Uterus (tissue), 2 donors: ENCODE data around the gene FEM1B.
A peak's percentile ranks its signal among the peaks of the same experiment; 100 is the strongest.

Experiments
- CTCF ChIP-seq, 4 experiments: fragments of 200-600 bp in 2 of 4; fragments of 450-650 bp in 2 of 4; sonication (generic) in 2 of 4; IDR thresholded peaks; one replicate each; pipeline ENCODE4 v1.5.1; 2016 to 2019; ENCODE audit warnings: antibody characterized with exemption in 4 of 4, mild to moderate bottlenecking in 2 of 4, moderate library complexity in 1 of 4
- POLR2A ChIP-seq, 2 donors: fragments of 450-650 bp; IDR thresholded peaks; one replicate each; pipeline ENCODE4 v1.6.1; 2016; ENCODE audit warnings: antibody characterized with exemption in 2 of 2, mild to moderate bottlenecking in 1 of 2, moderate library complexity in 1 of 2

GRCh38 chr15:68277603-68278344 lies at the start of gene FEM1B:
- peak in 2 of 4 experiments; percentile 37 to 48 for TF ChIP-seq CTCF (IDR thresholded peaks at IDR 0.05)
- TF ChIP-seq POLR2A (IDR thresholded peaks at IDR 0.05), result peak; percentile 27 to 74
